Panc1 (cell line): ENCODE data around the gene FAF1. TPM values are rescaled to one million over a fixed set of nuclear protein-coding genes. Genes with fewer than 3 reads are reported as not detected.

Experiments
- ATAC-seq: fragments of 200-7000 bp; cut with Tn5 transposase; 2 replicates; pipeline ENCODE4 v1.9.1; 2020; ENCODE audit warnings: mild to moderate bottlenecking, moderate library complexity
- BruUV-seq: library from RNA; stranded (reverse); fragments of 400-500 nt; replicated peaks from 2 replicates; lab custom pipeline; 2021; lab: Mats Ljungman, UMichigan
- CTCF ChIA-PET: fragments of 300-600 bp; sonication (Branson Sonifier 250); formaldehyde crosslinking; loops from one replicate; lab custom pipeline; 2022; ENCODE audit warnings: antibody characterized with exemption; lab: Charles Lee
- POLR2A ChIA-PET: fragments of 300-600 bp; sonication (Branson Sonifier 250); formaldehyde crosslinking; loops from one replicate; lab custom pipeline; 2022; ENCODE audit warnings: antibody characterized with exemption; lab: Charles Lee
- DNase-seq: peaks from one replicate; pipeline ENCODE4 v3.0.0-alpha.2; 2010; ENCODE audit warnings: low read depth, low spot score
- H3K27ac ChIP-seq: 2 replicates; pipeline ENCODE4 v1.5.1; 2011; ENCODE audit warnings: mild to moderate bottlenecking, low read length, inconsistent platforms
- H3K27me3 ChIP-seq: fragments of 200-500 bp; sonication (Bioruptor generic); 2 replicates; pipeline ENCODE4 v1.6.0; 2014; ENCODE audit warnings: low read length, inconsistent platforms; ENCODE audit not compliant: control insufficient read depth, insufficient read depth
- H3K36me3 ChIP-seq: fragments of 200-500 bp; sonication (Bioruptor generic); 2 replicates; pipeline ENCODE4 v1.5.1; 2014; ENCODE audit warnings: inconsistent platforms, mild to moderate bottlenecking, low read length, moderate library complexity; ENCODE audit not compliant: control insufficient read depth, insufficient read depth
- H3K4me1 ChIP-seq: 2 replicates; pipeline ENCODE4 v1.5.1; 2011; ENCODE audit warnings: inconsistent platforms, mild to moderate bottlenecking, low read length, moderate library complexity; ENCODE audit not compliant: control insufficient read depth, insufficient read depth
- H3K4me3 ChIP-seq, 2 experiments: 2 replicates each; pipeline ENCODE4 v1.5.1; 2011 to 2012; ENCODE audit warnings: low read depth in 2 of 2, low read length in 2 of 2, mild to moderate bottlenecking in 2 of 2, inconsistent platforms in 1 of 2, moderate library complexity in 1 of 2
- H3K9me3 ChIP-seq: fragments of 200-500 bp; sonication (Bioruptor generic); 2 replicates; pipeline ENCODE4 v1.5.1; 2014; ENCODE audit warnings: low read depth, mild to moderate bottlenecking, inconsistent platforms, low read length, moderate library complexity; ENCODE audit not compliant: control insufficient read depth, insufficient read depth
- CTCF ChIP-seq: fragments of 450-650 bp; IDR thresholded peaks from 2 replicates; pipeline ENCODE4 v1.5.1; 2017; ENCODE audit warnings: mild to moderate bottlenecking
- POLR2AphosphoS5 ChIP-seq: IDR thresholded peaks from 2 replicates; pipeline ENCODE4 v1.6.1; 2012; ENCODE audit warnings: mild to moderate bottlenecking, low read depth, low read length, moderate library complexity
- REST ChIP-seq, 2 experiments: IDR thresholded peaks; 2 replicates each; pipeline ENCODE4 v1.6.1; 2011 to 2012; ENCODE audit warnings: low read depth in 2 of 2, control low read depth in 1 of 2, low read length in 1 of 2, mild to moderate bottlenecking in 1 of 2, moderate library complexity in 1 of 2; ENCODE audit not compliant: insufficient read depth in 1 of 2
- TCF7L2 ChIP-seq: IDR thresholded peaks from 2 replicates; pipeline ENCODE4 v1.6.1; 2011; ENCODE audit warnings: mild to moderate bottlenecking, low read depth, low read length, inconsistent platforms
- in situ Hi-C: cut with HindIII; loops from 2 replicates; pipeline ENCODE4 v1.10.0; 2016; ENCODE audit warnings: low sequenced_read_pairs, low pct_unique_long_range_greater_than_20kb
- intact Hi-C: fragments of 100-400 bp; cut with micrococcal nuclease; formaldehyde crosslinking; loops from one replicate; pipeline ENCODE4 v1.10.0; 2022; ENCODE audit not compliant: unreplicated experiment
- total RNA-seq: library from RNA; stranded (reverse); gene quantifications from one replicate; pipeline ENCODE4 v1.2.1, GENCODE V29; 2021; ENCODE audit not compliant: unreplicated experiment

Gene FAF1
- total RNA-seq, 1 experiment from 2014 or later = 101 TPM

- Histone ChIP-seq H3K4me3 (no peak overlapping the region), H3K27ac (no peak overlapping the region), H3K9me3 (no peaks in the 10 kb centered on the region), H3K36me3 (no peaks in the 10 kb centered on the region), H3K4me1 (no peaks in the 10 kb centered on the region), H3K27me3 (no peaks in the 10 kb centered on the region)
- in situ Hi-C loops (no loop called here), intact Hi-C loops (no loop called here)
- ChIA-PET POLR2A (interaction anchor here (0.7 kb wide), 1 partner anchor 405 kb away, joined by 7 read pairs; no protein-coding TSS in a partner anchor), CTCF (no interaction called here)
- DNase-seq (no peak), ATAC-seq (no peak)
- BruUV-seq = no TSS peak
- TF ChIP-seq REST (IDR thresholded peaks at IDR 0.05; ENCODE audit: insufficient read depth in 1 of 2, low read depth in 2 of 2, low read length in 1 of 2) = no peak
- no peak for TF ChIP-seq POLR2AphosphoS5
- TF ChIP-seq TCF7L2 = no peak
- no peak for TF ChIP-seq CTCF
Observed at GRCh38 chr1:50822035-50822776, 137.9 kb downstream of the FAF1 start.

GRCh38 chr1:50820545-50820944 is 139.5 kb downstream of the FAF1 start:
- in situ Hi-C loops (no loop called here), intact Hi-C loops (no loop called here)
- no TSS peak for BruUV-seq
- H3K27me3 ChIP-seq = no peaks in the 10 kb centered on the region
- no peak overlapping the region for H3K27ac ChIP-seq
- no peaks in the 10 kb centered on the region for H3K36me3 ChIP-seq
- DNase-seq (no peak), ATAC-seq (no peak)
- H3K4me1 ChIP-seq = no peaks in the 10 kb centered on the region
- ChIA-PET CTCF (no interaction called here), POLR2A (no interaction called here)
- H3K9me3 ChIP-seq = no peaks in the 10 kb centered on the region
- no peak overlapping the region for H3K4me3 ChIP-seq
- TF ChIP-seq REST (IDR thresholded peaks at IDR 0.05; ENCODE audit: insufficient read depth in 1 of 2, low read depth in 2 of 2, low read length in 1 of 2) = no peak
- no peak for TF ChIP-seq CTCF
- TF ChIP-seq POLR2AphosphoS5 = no peak
